ENCODE measurements around the gene KCNK10.

DNA sequence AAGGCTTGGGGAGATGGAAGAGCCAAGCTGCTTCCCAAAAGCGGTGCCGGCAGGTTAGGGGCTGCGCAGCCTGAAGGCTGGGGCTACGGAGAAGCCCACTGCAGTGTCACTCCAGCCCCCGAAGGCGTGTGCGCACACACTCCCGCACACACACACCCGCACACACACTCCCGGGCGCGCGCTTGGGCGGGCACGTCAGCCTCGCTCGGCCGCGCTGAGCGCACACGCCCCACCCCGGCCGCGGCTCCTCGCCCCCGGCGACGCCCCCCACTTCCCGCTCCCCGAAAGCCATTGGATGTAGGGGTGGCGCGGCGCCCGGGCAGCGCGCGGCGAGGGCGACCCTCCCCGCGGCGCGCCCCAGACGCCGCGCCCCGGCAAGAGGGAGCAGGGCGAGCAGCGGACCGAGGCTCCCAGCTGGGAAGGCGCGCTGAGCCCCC, at the start of gene KCNK10:
- TF ChIP-seq, protein P1, sequence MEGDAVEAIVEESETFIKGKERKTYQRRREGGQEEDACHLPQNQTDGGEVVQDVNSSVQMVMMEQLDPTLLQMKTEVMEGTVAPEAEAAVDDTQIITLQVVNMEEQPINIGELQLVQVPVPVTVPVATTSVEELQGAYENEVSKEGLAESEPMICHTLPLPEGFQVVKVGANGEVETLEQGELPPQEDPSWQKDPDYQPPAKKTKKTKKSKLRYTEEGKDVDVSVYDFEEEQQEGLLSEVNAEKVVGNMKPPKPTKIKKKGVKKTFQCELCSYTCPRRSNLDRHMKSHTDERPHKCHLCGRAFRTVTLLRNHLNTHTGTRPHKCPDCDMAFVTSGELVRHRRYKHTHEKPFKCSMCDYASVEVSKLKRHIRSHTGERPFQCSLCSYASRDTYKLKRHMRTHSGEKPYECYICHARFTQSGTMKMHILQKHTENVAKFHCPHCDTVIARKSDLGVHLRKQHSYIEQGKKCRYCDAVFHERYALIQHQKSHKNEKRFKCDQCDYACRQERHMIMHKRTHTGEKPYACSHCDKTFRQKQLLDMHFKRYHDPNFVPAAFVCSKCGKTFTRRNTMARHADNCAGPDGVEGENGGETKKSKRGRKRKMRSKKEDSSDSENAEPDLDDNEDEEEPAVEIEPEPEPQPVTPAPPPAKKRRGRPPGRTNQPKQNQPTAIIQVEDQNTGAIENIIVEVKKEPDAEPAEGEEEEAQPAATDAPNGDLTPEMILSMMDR (conservative IDR thresholded peaks at IDR 0.05), result no peak
- no peak for TF ChIP-seq ZFX (IDR thresholded peaks at IDR 0.05)
